KMS-11 (cell line): ENCODE results near the gene SLC25A30.
"Not testable (repeated sequence)": the region's sequence is repeated elsewhere in the genome, so short reads cannot be mapped to it uniquely, and the experiment has no call there.

Experiments
- H2AFZ ChIP-seq: fragments of 200-600 bp; sonication (generic); 2 replicates; pipeline ENCODE4 v1.6.1; 2016; ENCODE audit warnings: antibody characterized with exemption, mixed run types, low read depth
- H3K27ac ChIP-seq: fragments of 200-600 bp; sonication (generic); 2 replicates; pipeline ENCODE4 v1.6.1; 2016; ENCODE audit warnings: mild to moderate bottlenecking, mixed run types
- H3K27me3 ChIP-seq: fragments of 200-600 bp; sonication (generic); 2 replicates; pipeline ENCODE4 v1.6.1; 2017; ENCODE audit warnings: mild to moderate bottlenecking, low read depth, mixed run types, moderate library complexity; ENCODE audit not compliant: insufficient read depth
- H3K36me3 ChIP-seq: fragments of 200-600 bp; sonication (generic); 2 replicates; pipeline ENCODE4 v1.6.1; 2017; ENCODE audit warnings: mild to moderate bottlenecking, mixed run types; ENCODE audit not compliant: insufficient read depth
- H3K4me1 ChIP-seq: fragments of 200-600 bp; sonication (generic); 2 replicates; pipeline ENCODE4 v1.6.1; 2016; ENCODE audit warnings: mild to moderate bottlenecking, low read depth, mixed run types; ENCODE audit not compliant: poor library complexity, severe bottlenecking
- H3K4me2 ChIP-seq: fragments of 200-600 bp; sonication (generic); 2 replicates; pipeline ENCODE4 v1.7.0; 2016; ENCODE audit warnings: mild to moderate bottlenecking, mixed run types
- H3K4me3 ChIP-seq: fragments of 200-600 bp; sonication (generic); IDR thresholded peaks from 2 replicates; pipeline ENCODE4 v1.6.1; 2017; ENCODE audit warnings: low read depth, low read length, mixed read lengths; ENCODE audit not compliant: insufficient read depth
- H3K79me2 ChIP-seq: fragments of 200-600 bp; sonication (generic); 2 replicates; pipeline ENCODE4 v1.6.1; 2016; ENCODE audit warnings: low read depth, mixed run types; ENCODE audit not compliant: insufficient read depth
- H3K9ac ChIP-seq: fragments of 200-600 bp; sonication (generic); 2 replicates; pipeline ENCODE4 v1.6.1; 2016; ENCODE audit warnings: mild to moderate bottlenecking, mixed run types
- H4K20me1 ChIP-seq: fragments of 200-600 bp; sonication (generic); 2 replicates; pipeline ENCODE4 v1.6.1; 2016; ENCODE audit warnings: mild to moderate bottlenecking, mixed run types; ENCODE audit not compliant: insufficient read depth
- TF ChIP-seq, protein P1 (sequence below): fragments of 200-600 bp; sonication (generic); conservative IDR thresholded peaks from 2 replicates; pipeline ENCODE4 v1.6.1; 2017; ENCODE audit warnings: low read depth, mild to moderate bottlenecking, antibody characterized with exemption, low read length, moderate library complexity, mixed read lengths

SLC25A30 gene

DNA sequence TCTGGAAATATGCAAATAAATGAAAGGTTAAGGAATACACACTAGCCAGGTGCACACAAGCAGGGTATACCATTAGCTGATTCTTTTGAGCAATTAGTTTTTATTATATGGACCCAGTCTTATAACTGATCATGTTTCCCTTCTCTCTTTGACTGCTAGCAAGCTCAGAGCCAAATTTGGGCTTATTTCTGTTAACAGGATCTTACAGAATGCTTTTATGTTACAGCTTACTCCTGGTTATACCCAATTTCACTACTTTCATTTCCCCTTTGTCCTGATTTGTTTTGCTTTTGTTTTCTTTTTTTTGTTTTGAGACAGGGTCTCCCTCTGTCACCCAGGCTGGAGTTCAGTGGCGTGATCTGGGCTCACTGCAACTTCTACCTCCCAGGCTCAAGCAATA lies 64.3 kb downstream of the SLC25A30 start:
- H3K79me2 ChIP-seq: no peaks in the 10 kb centered on the region
- no peak overlapping the region for H2AFZ ChIP-seq
- H3K27me3 ChIP-seq: no peaks in the 10 kb centered on the region
- no peaks in the 10 kb centered on the region for H3K36me3 ChIP-seq
- no peak overlapping the region for H3K4me3 ChIP-seq
- no peaks in the 10 kb centered on the region for H3K4me1 ChIP-seq
- TF ChIP-seq, protein P1, sequence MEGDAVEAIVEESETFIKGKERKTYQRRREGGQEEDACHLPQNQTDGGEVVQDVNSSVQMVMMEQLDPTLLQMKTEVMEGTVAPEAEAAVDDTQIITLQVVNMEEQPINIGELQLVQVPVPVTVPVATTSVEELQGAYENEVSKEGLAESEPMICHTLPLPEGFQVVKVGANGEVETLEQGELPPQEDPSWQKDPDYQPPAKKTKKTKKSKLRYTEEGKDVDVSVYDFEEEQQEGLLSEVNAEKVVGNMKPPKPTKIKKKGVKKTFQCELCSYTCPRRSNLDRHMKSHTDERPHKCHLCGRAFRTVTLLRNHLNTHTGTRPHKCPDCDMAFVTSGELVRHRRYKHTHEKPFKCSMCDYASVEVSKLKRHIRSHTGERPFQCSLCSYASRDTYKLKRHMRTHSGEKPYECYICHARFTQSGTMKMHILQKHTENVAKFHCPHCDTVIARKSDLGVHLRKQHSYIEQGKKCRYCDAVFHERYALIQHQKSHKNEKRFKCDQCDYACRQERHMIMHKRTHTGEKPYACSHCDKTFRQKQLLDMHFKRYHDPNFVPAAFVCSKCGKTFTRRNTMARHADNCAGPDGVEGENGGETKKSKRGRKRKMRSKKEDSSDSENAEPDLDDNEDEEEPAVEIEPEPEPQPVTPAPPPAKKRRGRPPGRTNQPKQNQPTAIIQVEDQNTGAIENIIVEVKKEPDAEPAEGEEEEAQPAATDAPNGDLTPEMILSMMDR: no peak
- no peak overlapping the region for H3K27ac ChIP-seq
- no peaks in the 10 kb centered on the region for H4K20me1 ChIP-seq
- H3K4me2 ChIP-seq: no peak overlapping the region
- no peak overlapping the region for H3K9ac ChIP-seq

DNA sequence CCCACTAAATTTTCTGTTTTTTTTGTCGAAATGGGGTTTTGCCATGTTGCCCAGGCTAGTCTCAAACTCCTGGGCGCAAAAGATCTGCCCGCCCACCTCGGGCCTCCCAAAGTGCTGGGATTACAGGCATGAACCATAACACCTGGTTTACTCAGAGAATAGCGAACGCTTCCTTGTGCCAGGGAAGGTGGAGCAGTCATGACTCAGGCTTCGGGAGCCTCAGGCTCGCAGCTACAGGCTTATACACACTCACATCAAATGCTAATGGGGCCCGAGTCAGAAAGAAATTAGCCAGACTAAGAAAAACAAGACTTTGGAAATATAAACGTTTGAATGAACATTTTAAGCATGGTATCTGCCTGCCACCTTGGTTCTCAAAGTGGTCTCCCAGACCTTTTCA lies 66.1 kb downstream of the SLC25A30 start:
- Histone ChIP-seq H4K20me1 (no peaks in the 10 kb centered on the region), H3K36me3 (no peaks in the 10 kb centered on the region), H3K4me1 (no peaks in the 10 kb centered on the region), H2AFZ (no peak overlapping the region), H3K4me3 (no peak overlapping the region), H3K4me2 (no peak overlapping the region), H3K79me2 (no peaks in the 10 kb centered on the region), H3K27ac (no peak overlapping the region), H3K9ac (no peak overlapping the region), H3K27me3 (no peaks in the 10 kb centered on the region)
- TF ChIP-seq, protein P1: no peak

DNA sequence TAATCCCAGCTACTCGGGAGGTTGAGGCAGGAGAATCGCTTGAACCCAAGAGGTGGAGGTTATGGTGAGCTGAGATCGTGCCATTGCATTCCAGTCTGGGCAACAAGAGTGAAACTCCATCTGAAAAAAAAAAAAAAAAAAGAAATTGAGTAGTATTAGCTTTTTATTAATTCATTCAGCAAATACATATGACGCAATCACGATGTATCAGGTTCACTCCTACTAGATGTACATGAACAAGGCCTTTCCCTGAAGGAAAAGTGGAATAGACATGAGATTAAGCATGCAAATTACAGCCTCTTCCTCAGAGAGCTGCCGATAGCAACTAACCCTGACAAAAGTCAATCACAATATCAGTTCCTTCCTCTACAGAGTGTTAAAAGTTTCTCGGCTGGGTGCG lies 68.0 kb downstream of the SLC25A30 start:
- Histone ChIP-seq H3K36me3 (no peaks in the 10 kb centered on the region), H3K9ac (no peak overlapping the region)
- TF ChIP-seq, protein P1: no peak

DNA sequence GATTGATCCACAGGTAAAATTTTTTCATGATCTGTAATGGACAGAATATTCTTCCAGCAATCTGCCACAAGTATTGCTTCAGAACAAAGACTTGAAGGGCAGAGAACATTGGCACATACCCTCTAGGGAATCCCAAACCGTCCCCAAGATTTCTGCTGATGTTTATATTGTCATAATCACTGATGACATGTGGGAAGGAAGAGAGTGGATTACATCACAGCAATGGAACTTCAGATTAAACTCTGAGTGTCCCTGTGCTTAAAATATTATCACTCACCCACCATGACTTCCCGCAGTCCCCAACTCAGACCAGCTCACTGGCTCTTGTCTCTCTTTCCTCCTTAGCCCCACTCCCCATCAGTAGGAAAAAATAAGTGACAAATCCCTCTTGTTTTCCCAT lies 68.7 kb downstream of the SLC25A30 start:
- Histone ChIP-seq H3K27me3 (no peaks in the 10 kb centered on the region), H3K27ac (no peak overlapping the region), H3K9ac (no peak overlapping the region), H4K20me1 (no peaks in the 10 kb centered on the region), H3K36me3 (no peaks in the 10 kb centered on the region), H3K4me1 (no peaks in the 10 kb centered on the region), H3K4me2 (no peak overlapping the region), H3K79me2 (no peaks in the 10 kb centered on the region), H2AFZ (no peak overlapping the region), H3K4me3 (no peak overlapping the region)
- TF ChIP-seq, protein P1: no peak

More for the DNA sequence above, 68.0 kb downstream of the SLC25A30 start:
- H3K4me1 ChIP-seq: no peaks in the 10 kb centered on the region
- H3K4me2 ChIP-seq: no peak overlapping the region
- no peaks in the 10 kb centered on the region for H4K20me1 ChIP-seq
- no peaks in the 10 kb centered on the region for H3K27me3 ChIP-seq
- H2AFZ ChIP-seq: no peak overlapping the region
- no peak overlapping the region for H3K27ac ChIP-seq
- H3K4me3 ChIP-seq: no peak overlapping the region
- H3K79me2 ChIP-seq: no peaks in the 10 kb centered on the region

DNA sequence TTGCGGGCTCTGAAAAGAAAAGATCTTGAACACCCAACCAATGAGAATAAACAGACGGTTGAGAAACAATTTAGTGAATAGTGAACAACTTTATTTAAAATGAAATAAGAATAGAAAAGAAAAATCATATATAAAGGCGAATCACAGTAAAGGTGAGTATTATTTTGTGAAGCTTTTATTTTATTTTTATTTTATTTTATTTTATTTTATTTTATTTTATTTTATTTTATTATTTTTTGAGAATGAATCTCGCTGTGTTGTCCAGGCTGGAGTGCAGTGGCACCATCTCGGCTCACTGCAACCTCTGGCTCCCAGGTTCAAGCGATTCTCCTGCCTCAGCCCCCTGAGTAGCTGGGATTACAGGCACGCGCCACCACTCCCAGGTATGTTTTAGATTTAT lies 74.1 kb downstream of the SLC25A30 start:
- H3K27me3 ChIP-seq, H3K9ac ChIP-seq, H2AFZ ChIP-seq, H3K4me3 ChIP-seq, H3K36me3 ChIP-seq, H3K4me2 ChIP-seq, H3K27ac ChIP-seq: not testable (repeated sequence)
- H3K4me1 ChIP-seq: peaks cover 12% of the 10 kb centered on the region
- H4K20me1 ChIP-seq: peaks cover 12% of the 10 kb centered on the region
- H3K79me2 ChIP-seq: peaks cover 17% of the 10 kb centered on the region
